ENCODE results near the gene BOC.

BOC gene

GRCh38 chr3:113223475-113224281 is 12.3 kb downstream of the BOC start:
- DNase-seq, result no peak

GRCh38 chr3:113225286-113225685 is 13.9 kb downstream of the BOC start:
- DNase-seq, result no peak

DNA sequence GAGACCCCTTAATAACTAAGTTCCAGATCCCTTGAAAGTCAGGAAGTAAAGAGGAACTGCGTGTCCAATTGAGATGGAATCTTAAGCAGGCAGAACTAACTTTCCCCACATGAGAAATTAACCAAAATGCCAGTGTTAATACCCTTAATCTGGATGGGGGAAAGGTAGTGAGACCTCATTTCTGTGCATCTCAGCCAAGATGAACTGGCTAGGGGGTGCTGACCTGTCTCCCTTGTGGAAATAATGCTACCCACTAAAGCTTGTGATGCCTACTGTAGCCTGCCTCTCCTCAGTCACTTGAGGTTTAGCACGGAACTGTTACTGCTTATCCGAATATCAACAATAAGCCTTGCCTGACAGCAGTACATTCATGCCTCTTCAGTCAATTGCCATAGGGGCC is 15.1 kb downstream of the BOC start:
- DNase-seq, result no peak

DNA sequence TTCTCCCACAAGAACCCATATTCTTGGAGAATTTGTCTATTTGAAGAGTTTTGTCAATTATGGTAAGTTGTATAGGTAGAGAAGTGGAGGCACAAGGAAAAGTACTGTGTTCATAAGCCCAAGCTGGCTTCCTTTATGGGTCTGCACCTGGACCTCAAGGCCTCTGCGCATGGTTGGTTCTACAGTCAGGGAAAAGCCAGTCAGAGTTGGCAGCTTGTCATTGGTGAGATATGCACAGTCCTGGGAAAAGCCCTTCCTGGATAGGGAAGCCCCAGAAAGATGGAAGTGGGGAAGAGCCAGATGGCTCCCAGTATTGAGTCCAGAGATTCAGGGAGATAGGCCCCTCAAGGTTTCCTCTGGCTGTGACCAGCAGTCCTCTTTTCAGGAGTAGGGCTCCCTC is 15.8 kb downstream of the BOC start:
- DNase-seq, result no peak

DNA sequence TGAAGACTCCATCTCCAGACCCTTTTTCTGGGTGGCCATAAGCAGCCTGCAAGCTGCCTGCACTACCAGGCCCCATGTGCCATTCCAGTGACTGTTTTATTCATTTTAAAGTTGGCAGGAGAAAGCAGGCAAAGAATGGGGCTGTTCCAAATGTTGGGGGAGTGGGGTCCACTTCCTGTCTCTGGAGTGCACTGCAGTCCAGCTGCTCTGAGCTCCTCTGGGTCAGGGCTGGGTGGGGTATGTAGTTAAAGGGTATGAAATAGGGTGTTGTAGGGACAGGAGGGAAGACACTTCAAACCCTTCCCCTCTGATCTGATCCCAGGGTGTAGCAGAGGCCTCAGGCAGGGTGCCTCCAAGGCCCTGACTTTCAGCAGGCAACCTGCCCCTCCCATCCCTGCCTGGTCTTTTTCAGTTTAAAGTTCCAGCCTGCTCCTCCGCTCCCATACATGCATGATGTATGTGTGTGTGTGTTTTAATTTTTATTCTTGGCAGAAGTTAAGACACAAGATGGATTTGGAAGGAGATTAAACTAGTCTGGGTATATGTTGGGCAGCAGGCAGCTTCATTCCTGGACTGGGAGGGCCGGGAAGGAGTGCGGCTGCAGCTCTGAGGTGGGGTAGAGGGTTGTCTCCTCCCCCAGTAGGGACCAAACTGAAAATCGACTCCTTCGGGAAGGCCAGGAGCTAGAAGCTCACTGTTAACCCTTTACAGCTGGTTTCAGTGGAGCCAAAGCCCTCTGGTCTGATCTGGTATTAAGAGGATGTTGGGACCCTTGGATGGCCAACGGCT is 17.3 kb downstream of the BOC start:
- no peak for DNase-seq

- no peak for DNase-seq
These were observed 20.0 kb downstream of the BOC start for GRCh38 chr3:113231391-113231790.

GRCh38 chr3:113231827-113232253 is 20.5 kb downstream of the BOC start:
- peak; percentile 61 for DNase-seq

- no peak for DNase-seq
These were observed 21.0 kb downstream of the BOC start for GRCh38 chr3:113232342-113232741.

DNA sequence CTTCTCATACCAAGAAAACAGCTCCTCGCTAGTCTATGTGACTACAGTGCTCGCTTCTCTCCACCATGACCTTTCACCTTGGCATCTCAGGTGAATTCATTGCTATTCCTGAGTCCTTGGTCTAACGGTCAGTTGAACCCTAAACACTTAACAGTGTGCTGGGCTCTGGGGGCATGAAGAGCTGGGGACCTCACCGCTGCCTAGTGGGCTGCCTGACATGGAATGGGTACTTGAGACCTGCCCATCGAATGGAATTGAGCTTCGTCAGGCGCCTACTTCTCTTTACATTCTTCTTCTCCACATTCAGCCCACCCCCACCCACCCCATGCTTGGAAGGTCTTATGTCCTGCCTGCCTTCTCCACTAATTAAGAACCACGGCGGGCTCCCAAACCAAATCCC is 22.1 kb downstream of the BOC start:
- no peak for DNase-seq

GRCh38 chr3:113234028-113234427 is 22.7 kb downstream of the BOC start:
- DNase-seq, result no peak

GRCh38 chr3:113234688-113235260 is 23.4 kb downstream of the BOC start:
- peak; percentile 38 for DNase-seq

- no peak for DNase-seq
These were observed 27.1 kb downstream of the BOC start for GRCh38 chr3:113238503-113238902.

DNA sequence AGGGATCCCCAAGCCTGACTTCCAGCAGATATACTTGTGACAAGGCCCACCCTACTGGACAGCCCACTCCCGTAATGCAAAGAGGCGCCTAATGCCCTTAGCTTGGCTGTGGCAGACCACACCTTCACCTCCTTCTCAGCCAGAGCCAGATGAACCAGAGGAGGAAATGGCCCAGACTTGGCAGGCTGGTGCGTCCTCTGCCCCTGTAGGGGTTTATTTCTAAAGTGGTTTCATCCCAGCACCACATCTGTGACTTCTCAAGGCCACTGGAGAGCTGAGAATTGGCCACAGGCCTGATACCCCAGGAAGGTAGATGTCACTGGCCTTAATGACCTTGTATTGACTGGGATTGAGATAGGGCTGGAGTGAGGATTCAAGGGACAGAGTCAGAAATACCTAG is 29.5 kb downstream of the BOC start:
- DNase-seq, result no peak

DNA sequence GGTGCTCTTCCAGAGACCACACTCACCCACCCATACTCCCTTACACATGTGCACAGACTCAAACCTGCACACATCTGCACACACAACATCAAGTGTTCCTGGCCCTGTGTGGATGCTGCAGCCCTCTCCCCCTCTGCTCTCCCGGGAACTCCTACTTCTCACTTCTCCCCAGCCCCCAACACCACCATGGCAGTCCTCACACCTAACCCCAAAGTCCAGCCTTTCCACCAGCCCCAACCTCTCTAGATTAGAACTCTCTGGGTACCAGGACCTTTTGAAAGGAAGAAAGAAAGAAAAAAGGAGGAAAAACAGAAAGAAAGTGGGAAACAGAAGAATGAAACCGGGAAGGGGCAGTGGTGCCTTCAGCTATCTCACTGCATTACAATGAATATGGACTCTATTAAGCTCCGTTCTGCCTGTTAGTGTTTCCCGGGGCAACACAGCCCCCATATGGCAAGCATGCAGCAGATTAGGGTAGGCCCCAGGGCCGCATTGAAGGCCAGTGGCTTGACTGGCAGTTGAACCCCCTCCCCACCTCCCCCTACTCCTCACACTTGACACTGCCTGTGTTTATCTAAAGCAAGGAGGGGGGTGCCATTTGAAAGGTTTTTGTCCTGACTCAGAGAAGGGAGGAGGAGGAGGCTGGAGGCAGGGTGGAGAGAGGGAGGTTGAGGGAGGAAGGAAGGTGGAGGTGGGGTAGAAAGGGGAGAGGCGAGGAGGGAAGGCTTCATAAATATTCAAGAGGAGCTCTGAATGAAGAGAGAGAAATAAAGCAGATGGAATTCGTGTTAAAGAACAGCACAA is 30.1 kb downstream of the BOC start:
- DNase-seq, result no peak

DNA sequence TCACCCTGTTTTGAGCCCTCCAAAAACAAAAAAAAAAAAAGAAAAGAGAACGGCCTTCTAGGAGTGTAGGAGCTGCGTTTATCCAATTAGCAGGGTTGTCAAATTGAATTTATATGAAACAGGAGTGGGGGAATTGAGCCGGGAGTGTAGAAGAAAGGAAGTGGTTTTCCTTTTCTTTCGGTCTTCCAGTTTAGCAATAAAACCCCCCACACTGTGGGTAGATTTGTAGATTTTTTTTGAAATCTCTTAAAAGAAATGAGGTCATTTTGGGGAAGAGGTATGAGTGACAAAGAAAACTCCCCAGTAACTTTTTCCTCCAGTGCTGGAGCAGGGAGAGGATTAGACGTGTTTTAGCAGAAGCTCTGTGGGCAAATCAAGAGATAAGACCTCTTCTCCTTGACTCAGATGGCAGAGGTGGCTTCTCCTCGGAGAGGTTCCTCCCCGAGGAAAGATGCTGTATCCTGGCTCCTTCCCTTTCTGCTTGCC is 30.8 kb downstream of the BOC start:
- DNase-seq, result no peak

GRCh38 chr3:113243071-113243470 is 31.7 kb downstream of the BOC start:
- no peak for DNase-seq

DNA sequence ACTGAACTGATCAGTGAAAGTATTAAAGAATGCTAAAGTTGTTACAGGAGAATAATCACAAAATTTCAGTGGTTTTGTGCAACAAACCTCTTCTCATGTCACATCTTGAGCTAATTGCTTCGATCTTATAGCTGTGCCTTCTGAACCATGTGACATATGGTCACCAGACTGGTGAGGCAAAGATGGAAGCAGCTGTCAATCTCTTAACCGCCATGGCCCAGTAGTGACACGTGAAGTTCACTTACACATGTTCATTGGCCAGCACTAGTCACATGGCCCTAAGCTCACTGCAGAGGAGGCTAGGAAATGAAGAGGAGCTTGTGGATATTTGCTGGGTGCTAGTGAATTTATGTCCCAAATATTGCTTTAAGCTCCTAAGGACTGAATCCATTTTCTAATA is 32.5 kb downstream of the BOC start:
- DNase-seq, result no peak

DNA sequence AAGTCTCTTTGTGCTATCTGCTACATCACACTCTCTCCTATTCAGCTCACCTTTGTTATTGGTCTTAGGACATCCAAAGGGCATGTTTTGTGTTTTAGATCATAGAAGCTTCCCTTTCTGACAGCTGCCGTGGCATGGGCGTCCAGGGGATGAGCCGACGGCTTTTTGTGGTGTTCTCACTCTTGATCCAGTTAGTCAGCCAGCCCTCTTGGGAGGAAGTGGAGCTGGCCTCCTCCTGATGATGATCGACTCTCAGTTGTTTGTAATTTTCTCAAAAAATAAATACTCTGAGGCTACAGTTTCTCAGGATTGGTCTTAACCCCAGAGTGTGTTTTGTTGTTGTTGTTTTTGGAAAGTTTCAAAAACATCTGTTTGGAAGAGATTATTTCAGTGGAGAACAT is 34.4 kb downstream of the BOC start:
- DNase-seq, result no peak

DNA sequence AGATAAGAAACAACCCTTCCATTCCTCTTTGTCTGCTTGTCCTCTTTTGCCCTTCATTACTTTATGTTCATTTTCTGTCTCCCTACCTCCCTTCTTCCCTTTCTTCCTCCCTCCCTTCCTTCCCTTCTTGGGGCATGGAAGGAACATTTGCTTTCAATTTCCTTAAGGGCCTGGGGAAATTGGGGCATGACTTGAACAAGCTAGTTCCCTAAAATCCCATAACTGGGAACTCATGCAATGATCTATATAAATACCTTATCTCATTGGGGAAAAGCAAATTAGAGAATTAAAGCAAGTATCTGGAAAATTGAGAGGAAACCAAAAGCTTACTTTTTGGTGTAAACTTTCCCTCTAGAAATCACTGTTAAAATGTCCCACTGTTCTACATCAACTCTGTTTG is 35.7 kb downstream of the BOC start:
- DNase-seq, result no peak

- no peak for DNase-seq
These were observed 36.5 kb downstream of the BOC start for GRCh38 chr3:113247675-113248458.

DNA sequence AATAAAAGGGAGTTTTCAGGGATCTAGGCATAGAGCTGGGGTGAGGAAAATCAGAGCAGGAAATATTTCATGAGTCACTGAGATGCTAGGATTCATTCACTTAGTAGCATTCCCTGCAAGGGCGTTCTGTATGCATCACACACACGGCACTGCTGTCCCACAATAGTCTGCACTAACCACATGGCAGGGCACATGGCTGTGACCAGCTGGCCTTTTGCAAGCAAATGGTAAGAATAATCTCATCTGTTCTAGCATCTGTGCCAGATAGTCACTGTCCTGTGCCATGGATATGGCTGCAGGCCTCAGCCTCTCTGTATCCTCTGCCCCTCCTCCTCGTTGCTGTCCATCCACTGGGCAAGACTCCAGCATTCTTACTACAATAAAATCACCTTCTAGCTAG is 37.8 kb downstream of the BOC start:
- no peak for DNase-seq

DNA sequence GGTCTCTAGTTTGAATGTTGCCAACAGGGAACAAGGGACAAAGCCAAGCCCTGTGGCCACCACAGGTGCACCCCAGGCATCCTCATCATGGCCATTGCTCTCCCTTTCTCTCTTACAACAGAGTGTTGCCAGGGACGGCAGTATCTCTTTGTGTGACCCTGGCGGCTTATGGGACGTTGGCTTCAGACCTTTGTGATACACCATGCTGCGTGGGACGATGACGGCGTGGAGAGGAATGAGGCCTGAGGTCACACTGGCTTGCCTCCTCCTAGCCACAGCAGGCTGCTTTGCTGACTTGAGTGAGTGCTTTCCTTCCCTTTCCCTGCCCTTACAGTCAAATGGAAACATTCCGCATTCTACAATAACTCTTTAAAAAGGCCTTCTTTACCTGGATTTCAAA is 38.2 kb downstream of the BOC start:
- DNase-seq, result no peak
